ENCODE measurements around the gene TEX38. TPM values are rescaled to one million over a fixed set of nuclear protein-coding genes. Genes with fewer than 3 reads are reported as not detected.

The TEX38 gene
- total RNA-seq, 2 experiments from 2014 or later = not detected

GRCh38 chr1:46721686-46722205 lies 50.1 kb downstream of the TEX38 start:
- ChIA-PET POLR2A (no interaction called here), CTCF (interaction anchor here (1.0 to 1.2 kb wide), 2 partner anchors 11 to 104 kb away, joined by 3 to 5 read pairs; no protein-coding TSS in a partner anchor)
- DNase-seq = no peak
- Mint-ChIP-seq H3K36me3 (ENCODE audit: low read depth) (peaks cover 15% of the 10 kb centered on the region), H3K4me3 (no peak overlapping the region), H3K4me1 (peaks cover 28% of the 10 kb centered on the region), H3K9me3 (no peaks in the 10 kb centered on the region), H3K27ac (no peak overlapping the region), H3K27me3 (peaks cover 12% of the 10 kb centered on the region)

Other genes starting within 250 kb of the TEX38 start
- gene DMBX1, start 182.0 kb upstream of the TEX38 start, total RNA-seq = under 1 TPM in 1 of 2 experiments, not detected in 1; 0.10 TPM
- not detected for gene KNCN, start 120.2 kb upstream of the TEX38 start, total RNA-seq
- 10 to 100 TPM; 58.2 to 63.3 TPM for gene MKNK1, start 67.6 kb upstream of the TEX38 start, total RNA-seq
- gene MOB3C, start 55.0 kb upstream of the TEX38 start, total RNA-seq = 10 to 100 TPM; 19.5 to 21.4 TPM
- 10 to 100 TPM; 49.0 to 50.6 TPM for gene ATPAF1, start 3.5 kb upstream of the TEX38 start, total RNA-seq
- gene EFCAB14, start 47.3 kb downstream of the TEX38 start, total RNA-seq = 100 to 1,000 TPM in 1 of 2 experiments, 10 to 100 TPM in 1; 88.1 to 103 TPM
- not detected for gene CYP4B1, start 127.2 kb downstream of the TEX38 start, total RNA-seq